ENCODE data around the gene RAVER1.

The RAVER1 gene

DNA sequence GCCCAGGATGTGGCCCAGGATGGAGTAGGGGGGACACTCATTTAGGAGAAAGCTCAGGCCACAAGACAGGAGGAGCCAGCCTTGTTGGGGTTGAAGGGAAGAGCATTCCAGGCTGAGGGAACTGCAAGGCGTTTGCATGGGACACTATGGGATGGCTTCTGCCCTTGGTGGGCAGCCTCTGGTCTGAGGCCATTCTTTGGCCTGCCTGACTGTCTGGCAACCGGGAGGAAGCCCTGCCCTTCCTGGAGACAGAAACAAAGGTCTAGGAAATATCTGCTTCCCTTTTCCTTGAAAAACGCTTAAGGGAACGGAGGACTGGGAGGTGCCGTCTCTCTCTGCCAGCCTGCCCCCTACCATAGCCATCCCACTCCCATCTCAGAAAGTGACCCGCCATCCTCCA lies 65.3 kb downstream of the RAVER1 start:
- peak in 2 of 4 experiments; percentile 39 to 44 for DNase-seq

DNA sequence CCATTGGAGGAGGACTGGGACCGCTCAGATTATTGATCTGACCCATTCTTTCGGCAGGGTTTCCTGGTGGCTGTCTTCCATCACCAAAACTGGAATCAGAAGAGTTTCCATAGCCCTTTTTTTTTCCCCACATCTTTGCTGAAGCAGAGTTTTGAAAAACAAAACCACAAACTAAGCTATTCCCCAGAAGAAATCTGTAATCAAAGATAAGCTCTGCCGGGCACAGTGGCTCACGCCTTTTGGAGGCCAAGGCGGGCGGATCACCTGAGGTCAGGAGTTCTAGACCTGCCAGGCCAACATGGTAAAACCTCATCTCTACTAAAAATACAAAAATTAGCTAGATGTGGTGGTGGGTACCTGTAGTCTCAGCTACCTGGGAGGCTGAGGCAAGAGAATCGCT lies 66.6 kb downstream of the RAVER1 start:
- no peak for DNase-seq
